SHP77 treated with DMSO at 0.1 percent for 48 hours (cell line): ENCODE data around the gene TSPYL4.
"Not testable (repeated sequence)": the region's sequence is repeated elsewhere in the genome, so short reads cannot be mapped to it uniquely, and the experiment has no call there.

ENCODE experiments used
- DNase-seq: peaks from one replicate; lab custom pipeline; 2025; lab: John Stamatoyannopoulos, UW

TSPYL4 gene

DNA sequence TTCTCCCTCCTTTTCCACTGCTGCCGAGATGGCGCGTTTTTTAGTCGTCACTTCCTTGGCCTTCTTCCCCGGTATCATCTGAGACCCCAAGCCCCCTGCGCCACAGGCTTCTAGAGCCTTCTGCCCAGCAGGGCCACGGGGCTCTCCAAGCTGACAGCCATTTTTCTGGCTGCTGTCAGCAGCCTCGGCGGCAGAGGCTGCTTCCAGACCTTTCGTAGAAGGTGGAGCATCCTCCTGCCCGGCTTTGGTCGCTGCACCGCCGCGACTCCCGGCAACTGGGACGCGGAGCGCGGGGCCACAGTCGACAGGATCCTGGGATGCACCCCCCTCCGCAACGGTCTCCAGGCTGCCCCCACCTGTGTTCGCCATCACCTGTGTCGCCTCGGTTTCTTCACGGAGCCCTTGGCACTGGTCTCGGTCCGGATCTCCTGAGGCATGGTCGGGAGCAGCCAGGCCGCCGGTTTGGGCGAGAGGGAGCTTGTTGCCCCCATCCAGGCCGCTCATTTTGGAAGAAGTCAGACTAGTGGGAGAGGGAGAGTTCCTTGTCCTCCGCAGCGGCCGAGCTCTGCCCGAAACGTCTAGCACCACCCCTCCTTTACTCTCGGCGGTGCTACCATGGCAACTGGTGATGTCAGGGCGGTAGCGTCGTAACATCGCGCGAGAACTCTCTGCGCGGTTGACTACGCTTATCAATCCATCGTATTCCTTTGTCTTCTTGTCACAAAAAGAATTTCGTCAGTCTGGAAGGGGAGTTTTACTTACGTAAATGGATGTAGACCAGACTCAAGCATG, at the start of gene TSPYL4:
TSS of gene TSPYL4 (minus strand) at position 571 of the 792 bp plus-strand sequence. CDS start at position 504, 67 bp downstream.
- peak; percentile 80 for DNase-seq

GRCh38 chr6:116301104-116301503, 47.2 kb upstream of the TSPYL4 start:
- no peak for DNase-seq

DNA sequence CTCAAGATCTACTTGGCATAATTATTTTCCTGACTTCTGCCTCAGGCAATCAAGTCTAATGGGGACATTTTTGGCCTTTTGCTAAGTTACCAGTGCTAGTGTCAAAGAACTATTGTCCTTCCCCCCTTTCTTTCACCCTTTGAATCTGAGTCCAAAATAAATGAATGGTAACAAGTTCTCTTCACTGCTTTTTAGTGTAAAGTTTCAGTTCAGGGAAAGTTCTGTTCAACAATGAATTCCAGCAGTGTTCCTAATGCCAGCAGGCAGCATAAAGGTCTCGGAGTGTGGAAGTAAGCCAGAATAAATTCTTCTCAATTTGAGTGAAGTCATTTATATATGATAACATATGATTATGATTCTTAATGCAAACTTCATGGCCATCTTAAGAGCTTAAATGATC, 46.7 kb upstream of the TSPYL4 start:
- no peak for DNase-seq

GRCh38 chr6:116298973-116299372, 45.1 kb upstream of the TSPYL4 start:
- DNase-seq = no peak

DNA sequence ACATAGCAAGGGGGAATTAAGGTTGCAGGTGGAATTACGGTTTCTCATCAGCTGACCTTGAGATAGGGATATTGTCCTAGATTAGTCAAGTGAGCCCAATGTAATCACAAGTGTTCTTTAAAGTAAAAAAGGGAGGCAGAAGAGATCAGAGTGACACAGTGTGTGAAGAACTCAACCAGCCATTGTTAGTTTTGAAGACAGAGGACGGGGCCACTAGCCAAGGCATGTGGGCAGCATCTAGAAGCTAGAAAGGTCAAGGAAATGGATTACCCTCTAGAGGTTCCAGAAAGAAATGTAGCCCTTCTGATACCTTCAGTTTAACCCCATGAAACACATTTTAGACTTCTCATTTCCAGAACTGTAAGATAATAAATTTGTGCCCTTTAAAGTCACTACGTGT, 44.4 kb upstream of the TSPYL4 start:
- no peak for DNase-seq

DNA sequence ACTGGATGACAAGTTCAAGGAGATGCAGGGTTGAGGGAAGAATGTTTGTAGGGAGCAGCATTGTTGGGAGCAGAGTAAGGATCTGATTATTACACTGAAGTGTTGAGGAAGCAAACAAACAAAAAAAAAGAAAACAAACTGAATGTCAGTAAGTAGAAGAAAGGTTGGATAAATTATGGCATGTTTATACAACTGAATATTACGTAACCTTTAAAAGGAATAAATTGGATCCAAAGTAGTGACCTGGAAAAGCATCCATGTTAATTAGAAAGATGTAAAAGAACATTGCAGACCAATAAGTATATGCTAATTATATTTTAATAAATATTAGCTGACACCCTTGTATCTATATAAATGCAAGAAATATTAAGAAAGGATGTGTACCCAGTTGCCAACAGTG, 38.7 kb upstream of the TSPYL4 start:
- no peak for DNase-seq

- no peak for DNase-seq
Observed at GRCh38 chr6:116291701-116292396, 38.0 kb upstream of the TSPYL4 start.

DNA sequence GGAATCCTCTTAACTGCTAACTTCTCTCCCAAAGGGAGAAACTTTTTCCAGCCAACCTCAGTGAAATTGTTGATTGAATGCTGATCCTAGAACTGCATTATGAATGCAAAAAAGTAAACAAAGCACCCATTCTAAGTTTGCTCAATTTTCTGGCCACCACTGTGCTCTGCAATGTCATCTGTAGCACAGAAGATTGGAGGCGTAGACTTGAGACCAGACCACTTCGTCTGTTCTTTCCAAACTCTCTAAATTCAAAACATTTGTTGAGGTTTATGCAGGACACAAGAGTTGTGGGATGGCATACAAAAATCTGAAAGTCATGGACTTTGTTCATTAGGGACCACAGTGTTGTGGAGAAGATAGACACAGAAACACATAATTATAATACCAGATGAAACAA, 36.9 kb upstream of the TSPYL4 start:
- DNase-seq = no peak

DNA sequence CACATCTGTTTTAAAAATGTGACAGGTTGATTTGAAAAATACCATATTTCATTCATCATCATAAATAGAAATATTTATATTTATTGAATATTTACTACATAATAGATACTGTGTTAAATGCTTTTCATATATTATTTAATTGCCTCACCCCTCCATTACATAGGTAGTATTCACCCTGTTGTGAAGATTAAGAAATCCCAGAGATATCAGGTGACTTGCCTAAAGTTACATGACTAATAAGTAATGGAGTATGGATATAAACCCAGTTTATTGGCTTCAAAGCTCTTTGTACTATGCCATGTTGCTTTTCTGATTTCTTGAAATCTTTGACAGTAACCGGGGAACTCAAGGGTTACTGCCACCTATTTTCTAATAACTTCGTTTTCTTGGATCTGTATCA, 36.0 kb upstream of the TSPYL4 start:
- DNase-seq = no peak

- DNase-seq = peak; percentile 36
Observed at GRCh38 chr6:116287689-116288282, 33.9 kb upstream of the TSPYL4 start.

GRCh38 chr6:116286773-116287358, 33.0 kb upstream of the TSPYL4 start:
- no peak for DNase-seq

GRCh38 chr6:116284984-116285383, 31.1 kb upstream of the TSPYL4 start:
- not testable (repeated sequence) for DNase-seq

GRCh38 chr6:116283191-116283590, 29.3 kb upstream of the TSPYL4 start:
- DNase-seq = no peak

DNA sequence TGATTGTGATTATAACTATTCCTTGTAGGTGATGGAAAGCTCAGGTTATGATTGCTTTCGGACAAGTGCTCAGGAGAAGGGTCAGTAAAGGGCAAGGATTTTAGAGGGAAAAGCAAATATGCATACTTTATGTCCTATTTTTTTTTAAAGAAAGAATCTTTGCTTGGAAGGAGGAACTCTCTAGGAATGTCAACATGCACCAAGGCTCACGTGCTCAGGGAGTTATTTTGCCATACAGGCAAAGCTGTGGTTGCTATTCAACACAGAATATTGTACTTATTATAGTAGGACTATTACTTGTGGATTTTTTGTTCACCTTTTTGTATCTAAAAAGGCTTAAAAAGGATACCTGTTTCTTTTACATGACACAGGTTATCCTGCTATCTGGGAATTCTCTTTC, 28.8 kb upstream of the TSPYL4 start:
- no peak for DNase-seq

GRCh38 chr6:116280933-116281316, 27.1 kb upstream of the TSPYL4 start:
- no peak for DNase-seq

- DNase-seq = peak; percentile 40
Observed at GRCh38 chr6:116280161-116280932, 26.5 kb upstream of the TSPYL4 start.

GRCh38 chr6:116279232-116280160, 25.6 kb upstream of the TSPYL4 start, which contains the start of gene TSPYL1:
TSPYL1 (minus strand) TSS chr6:116279930; CDS start chr6:116279830, 100 bp downstream.
- DNase-seq = peak; percentile 94

DNA sequence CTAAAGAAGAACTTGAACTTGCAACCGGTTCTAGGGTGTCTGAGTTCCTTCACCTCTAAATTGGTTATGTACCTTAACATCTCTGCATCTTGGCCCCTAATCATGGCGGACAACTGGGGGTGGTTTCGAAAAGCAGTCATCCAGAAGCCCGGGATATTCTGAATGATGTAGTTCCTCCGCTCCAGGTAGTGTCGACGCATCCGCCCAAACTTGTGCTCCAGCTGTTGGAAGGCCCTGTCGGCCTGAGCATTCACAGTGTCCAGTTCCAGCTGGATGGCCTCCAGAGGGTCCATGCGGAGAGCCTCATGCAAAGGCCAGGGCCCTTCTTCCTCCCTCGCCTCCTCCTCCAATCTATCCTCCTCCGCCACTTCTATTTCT, 25.0 kb upstream of the TSPYL4 start:
- no peak for DNase-seq

DNA sequence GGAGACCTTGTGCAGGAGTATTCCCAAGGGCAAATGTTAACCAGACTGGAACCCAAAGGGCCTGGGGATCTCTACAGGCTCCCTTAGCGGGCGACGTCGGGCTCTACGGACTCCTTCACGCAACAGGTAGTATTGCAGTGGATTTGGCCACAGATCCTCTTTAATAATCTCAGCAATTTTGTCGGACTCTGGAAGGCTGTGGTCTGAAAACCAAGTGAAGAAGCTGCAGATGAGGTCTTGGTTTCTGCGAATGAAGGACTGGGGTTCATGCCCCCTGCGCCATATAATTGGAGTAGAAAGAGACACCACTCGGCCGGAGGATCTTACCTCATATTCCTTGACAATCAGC, 24.6 kb upstream of the TSPYL4 start:
- DNase-seq = no peak

DNA sequence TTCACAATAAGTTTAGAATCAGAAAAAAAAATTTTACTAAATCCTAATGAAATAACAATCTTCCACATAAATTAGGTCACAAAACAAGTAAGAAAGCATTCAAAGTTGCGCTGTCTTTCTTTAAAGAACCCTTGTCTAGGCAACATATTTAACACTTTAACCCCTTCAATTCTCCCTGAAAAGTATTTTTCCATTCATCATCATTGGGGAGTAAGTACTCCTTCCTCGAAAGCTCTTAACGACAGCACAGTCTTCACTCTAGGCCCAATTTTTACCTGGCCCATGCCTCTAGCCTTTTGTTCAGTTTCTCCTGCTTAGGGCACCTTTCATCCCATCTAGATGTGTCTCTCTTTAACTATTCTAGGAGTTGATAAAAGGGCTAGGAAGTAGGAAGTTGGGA, 23.2 kb upstream of the TSPYL4 start:
- no peak for DNase-seq

DNA sequence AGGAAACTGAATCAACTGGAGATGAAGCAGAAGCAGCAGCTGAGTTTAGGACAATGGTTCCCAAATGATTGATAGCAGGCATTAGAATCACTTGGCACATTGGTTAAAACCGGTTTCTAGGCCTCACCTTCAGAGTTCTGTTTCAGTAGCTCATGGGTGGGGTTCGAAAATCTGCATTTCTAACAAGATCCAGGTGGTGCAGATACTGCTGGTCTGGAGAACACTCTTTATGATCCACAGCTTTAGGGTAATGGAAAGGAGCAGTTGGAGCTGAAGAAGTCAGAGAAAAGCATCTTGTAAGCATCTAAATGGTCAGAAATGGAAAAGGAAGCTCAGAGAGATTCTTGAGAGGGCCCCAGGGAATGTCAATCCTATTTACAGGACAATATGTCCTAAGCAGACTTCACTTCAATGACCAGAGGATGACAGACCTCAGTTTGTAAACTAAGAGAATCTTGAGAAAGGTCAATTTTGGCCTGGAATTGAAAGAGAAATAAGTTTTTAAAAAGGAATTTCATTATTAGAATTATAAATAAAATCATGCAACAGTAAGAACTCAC, 17.4 kb upstream of the TSPYL4 start:
- DNase-seq = no peak
